ENCODE data around the gene TNFRSF8. TPM values are rescaled to one million over a fixed set of nuclear protein-coding genes. Genes with fewer than 3 reads are reported as not detected.

Gene TNFRSF8
- total RNA-seq, 4 donors from 2014 or later: 0.83 to 2.8 (median 2.3) TPM

GRCh38 chr1:12082988-12083387, 19.9 kb downstream of the TNFRSF8 start:
- no peak overlapping the region for H3K4me3 ChIP-seq
- intact Hi-C loops (cut with DNase I): no loop called here
- 94% methylated on average over 4 of the region's 4 CpGs for WGBS

DNA sequence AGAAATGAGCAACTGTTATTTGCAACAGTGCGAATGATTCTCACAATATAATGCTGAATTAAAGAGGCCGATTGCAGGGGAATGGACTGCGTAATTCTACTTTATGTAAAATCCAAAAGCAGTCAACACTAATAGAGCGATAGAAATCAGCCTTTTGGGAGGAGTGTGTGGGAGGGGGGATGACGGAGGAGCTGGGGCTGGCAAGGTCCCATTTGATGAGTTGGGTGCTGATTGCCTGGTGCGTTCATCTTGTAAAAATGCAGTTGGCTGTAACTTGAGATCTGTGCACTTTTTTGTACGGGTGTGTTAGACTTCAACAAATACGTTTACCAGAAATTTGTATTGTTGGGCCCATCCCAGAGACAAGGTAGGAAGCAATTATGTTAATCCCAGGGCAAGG, 20.7 kb downstream of the TNFRSF8 start:
- H3K27me3 ChIP-seq: peaks cover 0 to 25% (median 0%) of the 10 kb centered on the region in 4 donors
- 84% methylated on average over 8 of the region's 8 CpGs for WGBS
- H3K9me3 ChIP-seq: peaks cover 0 to 17% (median 9%) of the 10 kb centered on the region in 4 donors
- TF ChIP-seq POLR2AphosphoS5 (IDR thresholded peaks at IDR 0.05) (no peak), POLR2A (IDR thresholded peaks at IDR 0.05; ENCODE audit: low read depth) (no peak), EP300 (IDR thresholded peaks at IDR 0.05) (no peak), CTCF (IDR thresholded peaks at IDR 0.05) (no peak)
- H3K27ac ChIP-seq (replicated peaks in 1 of 4): no peak overlapping the region
- no peaks in the 10 kb centered on the region for H3K36me3 ChIP-seq
- peaks cover 0 to 6% (median 2%) of the 10 kb centered on the region in 4 donors for H3K4me1 ChIP-seq
- intact Hi-C loops (cut with DNase I): no loop called here
- no peak for DNase-seq (ENCODE audit: extremely low spot score)
- no peak overlapping the region for H3K4me3 ChIP-seq

More at GRCh38 chr1:12082988-12083387, 19.9 kb downstream of the TNFRSF8 start:
- peaks cover 0 to 17% (median 9%) of the 10 kb centered on the region in 4 donors for H3K9me3 ChIP-seq
- DNase-seq (ENCODE audit: extremely low spot score): no peak
- no peak for TF ChIP-seq POLR2AphosphoS5 (IDR thresholded peaks at IDR 0.05)
- TF ChIP-seq EP300 (IDR thresholded peaks at IDR 0.05): no peak
- no peak for TF ChIP-seq CTCF (IDR thresholded peaks at IDR 0.05)
- no peak for TF ChIP-seq POLR2A (IDR thresholded peaks at IDR 0.05; ENCODE audit: low read depth)
- no peak overlapping the region for H3K27ac ChIP-seq (replicated peaks in 1 of 4)
- peaks cover 0 to 33% (median 0%) of the 10 kb centered on the region in 4 donors for H3K27me3 ChIP-seq
- no peaks in the 10 kb centered on the region for H3K36me3 ChIP-seq
- H3K4me1 ChIP-seq: peaks cover 0 to 6% (median 2%) of the 10 kb centered on the region in 4 donors

GRCh38 chr1:12085643-12086260, 22.6 kb downstream of the TNFRSF8 start:
- intact Hi-C loops (cut with DNase I): no loop called here

GRCh38 chr1:12087797-12088314, 24.8 kb downstream of the TNFRSF8 start:
- no peaks in the 10 kb centered on the region for H3K27me3 ChIP-seq
- 62% methylated on average over 9 of the region's 9 CpGs for WGBS
- DNase-seq (ENCODE audit: extremely low spot score): no peak
- peaks cover 0 to 10% (median 8%) of the 10 kb centered on the region in 4 donors for H3K9me3 ChIP-seq
- H3K4me3 ChIP-seq: no peak overlapping the region
- H3K27ac ChIP-seq (replicated peaks in 1 of 4): no peak overlapping the region
- no peak for TF ChIP-seq POLR2AphosphoS5 (IDR thresholded peaks at IDR 0.05)
- TF ChIP-seq CTCF (IDR thresholded peaks at IDR 0.05): no peak
- TF ChIP-seq POLR2A (IDR thresholded peaks at IDR 0.05; ENCODE audit: low read depth): no peak
- no peak for TF ChIP-seq EP300 (IDR thresholded peaks at IDR 0.05)
- H3K4me1 ChIP-seq: no peaks in the 10 kb centered on the region
- H3K36me3 ChIP-seq: no peaks in the 10 kb centered on the region
- intact Hi-C loops (cut with DNase I): no loop called here

More at GRCh38 chr1:12085643-12086260, 22.6 kb downstream of the TNFRSF8 start:
- Histone ChIP-seq H3K27me3 (peaks cover 0 to 7% (median 0%) of the 10 kb centered on the region in 4 donors), H3K4me1 (no peaks in the 10 kb centered on the region), H3K9me3 (peaks cover 0 to 17% (median 9%) of the 10 kb centered on the region in 4 donors), H3K27ac (replicated peaks in 1 of 4) (no peak overlapping the region), H3K4me3 (no peak overlapping the region), H3K36me3 (no peaks in the 10 kb centered on the region)
- TF ChIP-seq CTCF (IDR thresholded peaks at IDR 0.05): no peak
- no peak for TF ChIP-seq POLR2A (IDR thresholded peaks at IDR 0.05; ENCODE audit: low read depth)
- TF ChIP-seq EP300 (IDR thresholded peaks at IDR 0.05): no peak
- TF ChIP-seq POLR2AphosphoS5 (IDR thresholded peaks at IDR 0.05): no peak
- WGBS: 84% methylated on average over 6 of the region's 14 CpGs
- no peak for DNase-seq (ENCODE audit: extremely low spot score)

Measured in esophagus muscularis mucosa (tissue), 4 donors.